Loucy (cell line): ENCODE results near the gene SFRP5.

Source experiments
- EZH2phosphoT487 ChIP-seq: fragments of 200-600 bp; IDR thresholded peaks from 2 replicates; pipeline ENCODE4 v1.6.1; 2018; ENCODE audit warnings: antibody characterized with exemption, mild to moderate bottlenecking, moderate library complexity, borderline replicate concordance
- TF ChIP-seq, protein P1 (sequence below): fragments of 200-600 bp; sonication (generic); conservative IDR thresholded peaks from 2 replicates; pipeline ENCODE4 v1.5.1; 2014; ENCODE audit warnings: mild to moderate bottlenecking, antibody characterized with exemption, low read length

DNA sequence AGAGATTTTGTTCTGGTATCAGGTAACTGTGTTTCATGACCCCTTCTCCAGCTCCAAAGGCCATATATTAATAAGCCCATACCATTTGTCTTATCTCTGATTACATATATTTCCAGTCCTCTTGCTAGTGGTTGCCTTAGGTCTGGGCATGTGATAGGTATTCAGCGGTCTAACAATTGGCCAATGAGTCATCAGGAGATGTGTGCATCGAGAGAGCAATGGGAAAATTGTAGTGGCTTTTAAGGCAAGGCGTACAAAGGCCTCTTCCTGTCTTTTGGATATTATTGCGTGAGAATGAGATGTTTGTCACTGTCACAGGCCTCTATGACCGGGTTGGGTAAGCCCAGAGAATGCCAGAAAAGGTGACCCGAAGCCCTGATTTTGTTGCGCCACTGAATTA, 38.6 kb upstream of the SFRP5 start:
- TF ChIP-seq, protein P1, sequence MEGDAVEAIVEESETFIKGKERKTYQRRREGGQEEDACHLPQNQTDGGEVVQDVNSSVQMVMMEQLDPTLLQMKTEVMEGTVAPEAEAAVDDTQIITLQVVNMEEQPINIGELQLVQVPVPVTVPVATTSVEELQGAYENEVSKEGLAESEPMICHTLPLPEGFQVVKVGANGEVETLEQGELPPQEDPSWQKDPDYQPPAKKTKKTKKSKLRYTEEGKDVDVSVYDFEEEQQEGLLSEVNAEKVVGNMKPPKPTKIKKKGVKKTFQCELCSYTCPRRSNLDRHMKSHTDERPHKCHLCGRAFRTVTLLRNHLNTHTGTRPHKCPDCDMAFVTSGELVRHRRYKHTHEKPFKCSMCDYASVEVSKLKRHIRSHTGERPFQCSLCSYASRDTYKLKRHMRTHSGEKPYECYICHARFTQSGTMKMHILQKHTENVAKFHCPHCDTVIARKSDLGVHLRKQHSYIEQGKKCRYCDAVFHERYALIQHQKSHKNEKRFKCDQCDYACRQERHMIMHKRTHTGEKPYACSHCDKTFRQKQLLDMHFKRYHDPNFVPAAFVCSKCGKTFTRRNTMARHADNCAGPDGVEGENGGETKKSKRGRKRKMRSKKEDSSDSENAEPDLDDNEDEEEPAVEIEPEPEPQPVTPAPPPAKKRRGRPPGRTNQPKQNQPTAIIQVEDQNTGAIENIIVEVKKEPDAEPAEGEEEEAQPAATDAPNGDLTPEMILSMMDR = no peak
- no peak for TF ChIP-seq EZH2phosphoT487
